Naive thymus-derived CD4-positive, alpha-beta T cell (primary cell): Measurements from ENCODE around the gene DET1. TPM values are rescaled to one million over a fixed set of nuclear protein-coding genes. Genes with fewer than 3 reads are reported as not detected.

Source experiments
- ATAC-seq: fragments of 150-1000 bp; cut with Tn5 transposase; 2 replicates; pipeline ENCODE4 v1.10.0; 2021; ENCODE audit warnings: mild to moderate bottlenecking, moderate library complexity
- CTCF ChIA-PET: fragments of 350-600 bp; sonication (Branson Sonifier 250); formaldehyde crosslinking; loops from one replicate; lab custom pipeline; 2021; ENCODE audit warnings: antibody characterized with exemption; lab: Charles Lee
- POLR2A ChIA-PET: fragments of 350-600 bp; sonication (Branson Sonifier 250); formaldehyde crosslinking; loops from one replicate; lab custom pipeline; 2021; ENCODE audit warnings: antibody characterized with exemption, inconsistent platforms; lab: Charles Lee
- DNase-seq, 9 donors: peaks; one replicate each; pipeline versions ENCODE4 v3.0.0 to v3.0.0-alpha.2; 2020 to 2022; ENCODE audit warnings: mixed read lengths in 1 of 9
- H3K27ac ChIP-seq: one replicate; pipeline ENCODE4 v1.7.0; 2013; ENCODE audit warnings: mild to moderate bottlenecking, low read depth, low read length, moderate library complexity
- H3K27me3 ChIP-seq, 2 donors: one replicate each; pipeline ENCODE4 v1.7.0; 2013; ENCODE audit warnings: low read length in 2 of 2, mild to moderate bottlenecking in 2 of 2, moderate library complexity in 2 of 2; ENCODE audit not compliant: control insufficient read depth in 2 of 2, insufficient read depth in 2 of 2
- H3K36me3 ChIP-seq, 3 experiments: 1 replicate in 2 of 3; 2 replicates in 1 of 3; pipeline ENCODE4 v1.7.0; 2013; ENCODE audit warnings: low read length in 3 of 3, mild to moderate bottlenecking in 3 of 3, moderate library complexity in 1 of 3; ENCODE audit not compliant: insufficient read depth in 3 of 3, control insufficient read depth in 2 of 3
- H3K4me1 ChIP-seq, 2 donors: one replicate each; pipeline ENCODE4 v1.7.0; 2013; ENCODE audit warnings: low read length in 2 of 2, mild to moderate bottlenecking in 2 of 2, moderate library complexity in 1 of 2; ENCODE audit not compliant: control insufficient read depth in 2 of 2, insufficient read depth in 2 of 2
- H3K4me3 ChIP-seq: 2 replicates; pipeline ENCODE4 v1.7.0; 2013; ENCODE audit warnings: mild to moderate bottlenecking, low read length
- H3K9me3 ChIP-seq, 3 experiments: 1 replicate in 2 of 3; 2 replicates in 1 of 3; pipeline ENCODE4 v1.7.0; 2013; ENCODE audit warnings: low read length in 3 of 3; ENCODE audit not compliant: control insufficient read depth in 2 of 3
- H3K27ac Mint-ChIP-seq, 9 donors: one replicate each; pipeline ENCODE4 v1.8.0; 2020 to 2022; ENCODE audit warnings: mixed read lengths in 9 of 9, mild to moderate bottlenecking in 8 of 9, moderate library complexity in 5 of 9, inconsistent platforms in 2 of 9
- H3K27me3 Mint-ChIP-seq, 5 donors: one replicate each; pipeline ENCODE4 v1.8.0; 2021 to 2022; ENCODE audit warnings: mixed read lengths in 5 of 5, mild to moderate bottlenecking in 1 of 5
- H3K36me3 Mint-ChIP-seq, 5 donors: one replicate each; pipeline ENCODE4 v1.8.0; 2020 to 2022; ENCODE audit warnings: mixed read lengths in 5 of 5, mild to moderate bottlenecking in 3 of 5, inconsistent platforms in 1 of 5
- H3K4me1 Mint-ChIP-seq, 7 donors: one replicate each; pipeline ENCODE4 v1.8.0; 2020 to 2022; ENCODE audit warnings: mixed read lengths in 7 of 7, mild to moderate bottlenecking in 3 of 7, inconsistent platforms in 1 of 7
- H3K4me3 Mint-ChIP-seq, 10 donors: one replicate each; pipeline ENCODE4 v1.8.0; 2020 to 2022; ENCODE audit warnings: mild to moderate bottlenecking in 10 of 10, mixed read lengths in 10 of 10, moderate library complexity in 6 of 10, inconsistent platforms in 2 of 10
- H3K9me3 Mint-ChIP-seq, 11 donors: one replicate each; pipeline ENCODE4 v1.8.0; 2020 to 2022; ENCODE audit warnings: mixed read lengths in 11 of 11, mild to moderate bottlenecking in 4 of 11, inconsistent platforms in 1 of 11, moderate library complexity in 1 of 11
- intact Hi-C, 2 donors: fragments of 100-400 bp; cut with micrococcal nuclease; formaldehyde crosslinking; loops; one replicate each; pipeline ENCODE4 v1.15.1; 2023
- polyA plus RNA-seq, 2 donors: library from polyadenylated mRNA; unstranded; fragments of 300-500 nt; fragmentation: Illumina TruSeq; gene quantifications; one replicate each; pipeline ENCODE4 v1.2.3, GENCODE V29; 2021
- total RNA-seq, 6 experiments: library from RNA in 5 of 6; stranded (reverse) in 5 of 6; gene quantifications; 1 replicate in 5 of 6; 2 replicates in 1 of 6; pipeline ENCODE4 v1.2.3 and lab custom pipeline; 2021 to 2026

Gene DET1
- total and polyA plus RNA-seq, 7 experiments from 2014 or later: 1.9 to 16.5 (median 5.4) TPM

- H3K9me3 Mint-ChIP-seq: no peaks in the 10 kb centered on the region
- POLR2A ChIA-PET: no interaction called here
- no peaks in the 10 kb centered on the region for H3K27me3 ChIP-seq
These were observed 28.2 kb upstream of the DET1 start for GRCh38 chr15:88574655-88575054.

GRCh38 chr15:88574077-88574476 is 27.6 kb upstream of the DET1 start:
- ATAC-seq (no peak), DNase-seq (no peak)
- H3K27me3 Mint-ChIP-seq: peaks cover 0 to 10% (median 6%) of the 10 kb centered on the region in 5 donors
- H3K27ac Mint-ChIP-seq: no peak overlapping the region
- H3K9me3 Mint-ChIP-seq: no peaks in the 10 kb centered on the region
- ChIA-PET CTCF (no interaction called here), POLR2A (no interaction called here)
- H3K27me3 ChIP-seq: no peaks in the 10 kb centered on the region
- no peaks in the 10 kb centered on the region for H3K9me3 ChIP-seq
- intact Hi-C loops: no loop called here
- no peak overlapping the region for H3K27ac ChIP-seq
- H3K36me3 ChIP-seq: no peaks in the 10 kb centered on the region
- no peak overlapping the region for H3K4me3 Mint-ChIP-seq
- H3K36me3 Mint-ChIP-seq: no peaks in the 10 kb centered on the region
- no peak overlapping the region for H3K4me3 ChIP-seq
- no peaks in the 10 kb centered on the region for H3K4me1 ChIP-seq
- H3K4me1 Mint-ChIP-seq: no peaks in the 10 kb centered on the region

More at GRCh38 chr15:88574655-88575054, 28.2 kb upstream of the DET1 start:
- Histone ChIP-seq H3K4me1 (no peaks in the 10 kb centered on the region), H3K27ac (no peak overlapping the region), H3K9me3 (no peaks in the 10 kb centered on the region), H3K36me3 (no peaks in the 10 kb centered on the region), H3K4me3 (no peak overlapping the region)
- DNase-seq (no peak), ATAC-seq (no peak)
- peaks cover 0 to 5% (median 0%) of the 10 kb centered on the region in 5 donors for H3K36me3 Mint-ChIP-seq
- intact Hi-C loops: no loop called here
- no peak overlapping the region for H3K27ac Mint-ChIP-seq
- CTCF ChIA-PET: no interaction called here
- no peak overlapping the region for H3K4me3 Mint-ChIP-seq
- H3K27me3 Mint-ChIP-seq: peaks cover 0 to 10% (median 6%) of the 10 kb centered on the region in 5 donors
- H3K4me1 Mint-ChIP-seq: no peaks in the 10 kb centered on the region

GRCh38 chr15:88571852-88572259 is 25.4 kb upstream of the DET1 start:
- Mint-ChIP-seq H3K27me3 (peaks cover 0 to 14% (median 6%) of the 10 kb centered on the region in 5 donors), H3K9me3 (peaks cover 0 to 1% (median 0%) of the 10 kb centered on the region in 11 donors), H3K27ac (no peak overlapping the region), H3K36me3 (no peaks in the 10 kb centered on the region), H3K4me1 (no peaks in the 10 kb centered on the region), H3K4me3 (no peak overlapping the region)
- no peaks in the 10 kb centered on the region for H3K9me3 ChIP-seq
- ChIA-PET POLR2A (no interaction called here), CTCF (no interaction called here)
- H3K27ac ChIP-seq: no peak overlapping the region
- ATAC-seq (no peak), DNase-seq (no peak)
- no peak overlapping the region for H3K4me3 ChIP-seq
- no peaks in the 10 kb centered on the region for H3K4me1 ChIP-seq
- intact Hi-C loops: no loop called here
- no peaks in the 10 kb centered on the region for H3K27me3 ChIP-seq
- H3K36me3 ChIP-seq: no peaks in the 10 kb centered on the region

- H3K9me3 ChIP-seq: no peaks in the 10 kb centered on the region
- DNase-seq: no peak
- intact Hi-C loops: no loop called here
- H3K27me3 Mint-ChIP-seq: peaks cover 0 to 16% (median 6%) of the 10 kb centered on the region in 5 donors
- no peak overlapping the region for H3K27ac Mint-ChIP-seq
- no peaks in the 10 kb centered on the region for H3K4me1 Mint-ChIP-seq
- no peak overlapping the region for H3K4me3 ChIP-seq
- ATAC-seq: no peak
- no peak overlapping the region for H3K4me3 Mint-ChIP-seq
- ChIA-PET POLR2A (no interaction called here), CTCF (no interaction called here)
- H3K9me3 Mint-ChIP-seq: peaks cover 0 to 1% (median 0%) of the 10 kb centered on the region in 11 donors
- no peak overlapping the region for H3K27ac ChIP-seq
- no peaks in the 10 kb centered on the region for H3K36me3 Mint-ChIP-seq
- H3K27me3 ChIP-seq: no peaks in the 10 kb centered on the region
- H3K4me1 ChIP-seq: no peaks in the 10 kb centered on the region
- no peaks in the 10 kb centered on the region for H3K36me3 ChIP-seq
These were observed 24.8 kb upstream of the DET1 start for GRCh38 chr15:88571153-88571851.

GRCh38 chr15:88568589-88568988 is 22.1 kb upstream of the DET1 start:
- no peak for ATAC-seq
- Mint-ChIP-seq H3K9me3 (peaks cover 0 to 1% (median 0%) of the 10 kb centered on the region in 11 donors), H3K4me1 (no peaks in the 10 kb centered on the region), H3K27me3 (peaks cover 0 to 13% (median 5%) of the 10 kb centered on the region in 5 donors), H3K4me3 (no peak overlapping the region), H3K27ac (no peak overlapping the region), H3K36me3 (peaks cover 0 to 4% (median 0%) of the 10 kb centered on the region in 5 donors)
- ChIA-PET CTCF (no interaction called here), POLR2A (no interaction called here)
- no peaks in the 10 kb centered on the region for H3K27me3 ChIP-seq
- no peak for DNase-seq
- no peak overlapping the region for H3K4me3 ChIP-seq
- H3K4me1 ChIP-seq: no peaks in the 10 kb centered on the region
- intact Hi-C loops: loop anchor here in 1 of 2 donors (10.0 kb wide), 1 partner anchor 64 kb away; no protein-coding TSS in a partner anchor
- H3K36me3 ChIP-seq: no peaks in the 10 kb centered on the region
- no peaks in the 10 kb centered on the region for H3K9me3 ChIP-seq
- no peak overlapping the region for H3K27ac ChIP-seq

GRCh38 chr15:88564741-88565140 is 18.3 kb upstream of the DET1 start:
- H3K27me3 Mint-ChIP-seq: peaks cover 0 to 28% (median 13%) of the 10 kb centered on the region in 5 donors
- no peak overlapping the region for H3K27ac Mint-ChIP-seq
- peaks cover 0 to 2% (median 0%) of the 10 kb centered on the region in 7 donors for H3K4me1 Mint-ChIP-seq
- H3K4me1 ChIP-seq: no peaks in the 10 kb centered on the region
- ChIA-PET CTCF (no interaction called here), POLR2A (no interaction called here)
- no peaks in the 10 kb centered on the region for H3K9me3 ChIP-seq
- ATAC-seq: no peak
- peaks cover 0 to 9% (median 0%) of the 10 kb centered on the region in 5 donors for H3K36me3 Mint-ChIP-seq
- H3K4me3 ChIP-seq: no peak overlapping the region
- intact Hi-C loops: loop anchor here in 1 of 2 donors (10.0 kb wide), 1 partner anchor 60 kb away; no protein-coding TSS in a partner anchor
- no peak overlapping the region for H3K4me3 Mint-ChIP-seq
- no peak for DNase-seq
- H3K27ac ChIP-seq: no peak overlapping the region
- peaks cover 0 to 6% (median 0%) of the 10 kb centered on the region in 11 donors for H3K9me3 Mint-ChIP-seq
- H3K27me3 ChIP-seq: no peaks in the 10 kb centered on the region
- no peaks in the 10 kb centered on the region for H3K36me3 ChIP-seq

- peaks cover 3 to 28% (median 18%) of the 10 kb centered on the region in 5 donors for H3K27me3 Mint-ChIP-seq
- intact Hi-C loops: loop anchor here in 1 of 2 donors (10.0 kb wide), 1 partner anchor 59 kb away; no protein-coding TSS in a partner anchor
These were observed 17.2 kb upstream of the DET1 start for GRCh38 chr15:88563638-88564037.

More at GRCh38 chr15:88563638-88564037, 17.2 kb upstream of the DET1 start:
- ChIA-PET POLR2A (no interaction called here), CTCF (no interaction called here)
- no peaks in the 10 kb centered on the region for H3K27me3 ChIP-seq
- no peak overlapping the region for H3K4me3 Mint-ChIP-seq
- H3K4me1 Mint-ChIP-seq: peaks cover 0 to 2% (median 0%) of the 10 kb centered on the region in 7 donors
- H3K36me3 Mint-ChIP-seq: peaks cover 0 to 13% (median 4%) of the 10 kb centered on the region in 5 donors
- no peak overlapping the region for H3K4me3 ChIP-seq
- H3K27ac Mint-ChIP-seq: no peak overlapping the region
- no peaks in the 10 kb centered on the region for H3K4me1 ChIP-seq
- H3K9me3 Mint-ChIP-seq: peaks cover 0 to 7% (median 4%) of the 10 kb centered on the region in 11 donors
- H3K9me3 ChIP-seq: no peaks in the 10 kb centered on the region
- no peak overlapping the region for H3K27ac ChIP-seq
- ATAC-seq (no peak), DNase-seq (no peak)
- no peaks in the 10 kb centered on the region for H3K36me3 ChIP-seq
